GM20000 (cell line): ENCODE results near the gene LILRA5.
A peak's percentile ranks its signal among the peaks of the same experiment; 100 is the strongest.
"Not testable (repeated sequence)": the region's sequence is repeated elsewhere in the genome, so short reads cannot be mapped to it uniquely, and the experiment has no call there.

Experiments
- DNase-seq: peaks from one replicate; pipeline ENCODE4 v3.0.0; 2012; ENCODE audit warnings: low spot score
- CTCF ChIP-seq: IDR thresholded peaks from 2 replicates; pipeline ENCODE4 v1.5.1; 2012; ENCODE audit warnings: mild to moderate bottlenecking, control low read depth; ENCODE audit errors: extremely low read depth, missing control alignments

Gene LILRA5

DNA sequence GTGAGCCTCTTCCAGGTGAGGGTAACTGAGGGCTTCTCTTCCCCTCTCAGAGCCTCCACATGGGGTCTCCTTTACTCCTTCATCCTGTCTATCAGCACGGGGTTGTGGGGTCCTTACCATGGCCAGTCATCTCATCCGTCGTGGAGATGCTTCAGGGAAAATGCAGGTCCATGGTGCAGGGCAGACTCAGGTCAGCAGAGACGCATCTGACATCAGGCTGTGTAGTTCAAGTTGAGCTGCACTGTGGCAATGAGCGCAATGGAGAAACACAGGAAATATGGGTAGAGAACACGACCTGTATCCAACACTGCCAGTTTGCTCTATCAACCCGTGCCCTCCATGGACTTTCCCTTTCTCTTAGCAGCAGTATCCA is 13.9 kb downstream of the LILRA5 start:
- DNase-seq: no peak
- no peak for TF ChIP-seq CTCF

- no peak for DNase-seq
- no peak for TF ChIP-seq CTCF
Measured at GRCh38 chr19:54298357-54299125, 14.4 kb downstream of the LILRA5 start.

DNA sequence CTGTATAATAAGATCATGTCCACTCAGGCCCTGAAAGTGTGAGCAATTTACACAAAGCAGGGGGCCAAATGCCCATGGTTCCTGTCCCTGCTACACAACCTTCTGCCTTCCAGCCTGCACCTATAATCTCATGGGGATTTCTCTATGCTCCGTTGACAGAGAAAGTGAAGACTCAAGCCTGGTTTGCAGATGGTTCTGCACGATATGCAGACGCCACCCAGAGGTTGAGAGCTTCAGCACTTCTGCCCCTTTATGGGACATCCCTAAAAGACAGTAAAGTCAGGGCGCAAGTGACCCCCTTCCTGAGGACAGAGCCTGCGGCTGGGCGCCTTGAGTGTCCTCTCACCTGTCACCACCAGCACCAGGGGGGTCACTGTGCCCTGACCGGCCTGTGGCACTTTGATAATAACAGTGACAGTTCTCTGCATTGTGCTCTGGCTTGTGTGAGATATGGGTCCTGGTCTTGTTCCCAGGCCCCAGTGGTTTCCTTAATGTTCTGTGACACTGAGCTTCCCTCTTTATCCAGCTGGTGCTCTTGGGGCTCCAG is 15.1 kb downstream of the LILRA5 start:
- peak; percentile 22 for TF ChIP-seq CTCF
- DNase-seq: no peak

- DNase-seq: no peak
- TF ChIP-seq CTCF: no peak
Measured at GRCh38 chr19:54294539-54294938, 18.4 kb downstream of the LILRA5 start.

DNA sequence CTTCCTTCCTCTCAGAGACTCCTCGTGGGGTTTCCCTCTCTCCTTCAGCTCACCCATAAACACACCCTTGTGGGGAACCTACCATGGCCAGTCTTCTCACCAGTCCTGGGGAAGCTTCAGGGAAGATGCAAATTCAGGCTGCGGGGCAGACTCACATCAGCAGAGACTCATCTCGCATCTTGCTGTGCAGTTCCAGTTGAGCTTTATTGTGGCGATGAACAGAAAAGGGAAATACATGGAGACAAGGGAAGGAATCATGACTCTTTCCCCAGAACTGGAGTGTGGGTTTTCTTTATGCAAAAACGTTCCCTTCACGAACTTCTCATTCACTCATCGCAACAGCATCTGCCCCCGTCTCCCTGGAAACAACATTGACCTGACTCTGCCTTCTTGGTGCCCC is 23.8 kb downstream of the LILRA5 start:
- not testable (repeated sequence) for DNase-seq

GRCh38 chr19:54287456-54287855 is 25.5 kb downstream of the LILRA5 start:
- TF ChIP-seq CTCF: no peak
- DNase-seq: no peak

DNA sequence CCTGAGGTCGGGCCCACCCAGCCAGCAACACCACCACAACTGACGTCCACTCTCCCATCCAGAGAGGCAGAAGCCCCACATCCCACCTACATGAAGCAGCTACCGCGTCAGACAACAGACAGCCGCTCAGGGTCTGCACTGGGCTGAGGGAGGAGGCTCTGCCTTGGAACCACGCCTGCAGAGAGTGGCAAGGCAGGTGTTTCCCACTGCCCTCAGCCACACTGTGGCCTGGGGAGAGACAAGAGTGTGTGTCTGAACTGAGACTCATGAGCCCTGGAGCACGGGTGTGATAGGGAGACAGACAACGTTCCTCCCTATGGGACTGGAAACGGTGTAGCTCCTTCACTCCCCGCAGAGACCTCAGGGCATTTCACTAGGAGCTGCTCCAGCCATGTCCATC is 26.7 kb downstream of the LILRA5 start:
- not testable (repeated sequence) for DNase-seq

DNA sequence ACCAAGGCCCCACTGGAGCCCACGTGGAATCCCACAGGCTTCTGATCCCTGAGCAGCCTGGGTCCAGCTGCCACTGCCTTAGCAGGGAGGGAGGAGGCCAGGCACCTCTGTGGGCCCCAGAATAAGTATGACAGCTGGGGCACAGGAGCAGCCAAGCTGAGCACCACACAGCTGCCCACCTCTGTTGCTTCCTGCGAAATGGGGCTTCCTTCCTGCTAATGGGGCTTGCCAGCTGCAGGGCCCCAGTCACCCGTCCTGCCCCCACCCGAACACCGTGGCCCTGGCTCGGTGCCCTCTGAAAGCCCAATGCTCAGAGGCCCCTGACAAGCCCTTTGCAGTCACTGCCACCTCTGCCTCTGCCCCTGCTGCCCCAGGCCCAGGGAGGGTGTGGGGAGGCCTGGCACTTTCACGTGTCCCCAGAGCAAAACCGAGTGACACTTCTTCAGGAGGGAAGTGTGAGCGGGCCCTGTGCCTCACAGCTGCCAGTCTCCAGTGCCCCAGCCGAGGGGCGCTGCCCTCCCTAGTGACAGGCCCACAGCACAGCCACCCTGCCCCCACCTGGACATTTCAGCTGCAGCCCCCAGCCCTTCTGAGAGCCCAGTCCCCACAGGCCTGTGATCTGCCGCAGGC is 27.4 kb downstream of the LILRA5 start:
- DNase-seq: not testable (repeated sequence)
